ENCODE results near the gene CHSY1. TPM values are rescaled to one million over a fixed set of nuclear protein-coding genes. Genes with fewer than 3 reads are reported as not detected.

Gene CHSY1
- total and polyA plus RNA-seq, 3 donors from 2014 or later = 20.0 to 36.1 (median 31.1) TPM

DNA sequence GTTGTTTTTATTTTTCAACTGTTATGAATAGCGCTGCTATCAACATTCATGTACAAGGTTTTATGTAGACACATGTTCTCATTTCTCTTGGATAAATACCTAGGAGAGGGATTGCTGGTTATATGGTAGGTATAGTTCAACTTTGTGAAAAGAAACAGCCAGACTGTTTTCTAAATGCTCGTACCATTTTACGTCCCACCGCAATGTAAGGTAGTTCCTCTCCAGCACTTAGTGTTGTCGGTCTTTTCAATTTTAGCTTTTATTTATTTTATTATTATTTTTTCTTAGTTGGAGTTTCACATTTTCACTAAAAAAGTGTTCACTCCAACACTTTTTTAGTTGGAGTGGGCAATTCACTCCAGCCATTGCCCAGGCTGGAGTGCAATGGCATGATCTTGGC is 117.1 kb downstream of the CHSY1 start:
- Histone ChIP-seq H3K9me3 (no peaks in the 10 kb centered on the region), H3K4me3 (no peak overlapping the region), H3K36me3 (ENCODE audit: low read depth, missing control alignments) (no peaks in the 10 kb centered on the region), H3K27ac (no peak overlapping the region), H3K27me3 (no peaks in the 10 kb centered on the region), H3K4me1 (peaks cover 3% of the 10 kb centered on the region)
- DNase-seq = no peak
- WGBS, 2 donors = 97 to 98% methylated on average over 5 of the region's 5 CpGs
- TF ChIP-seq POLR2A (IDR thresholded peaks at IDR 0.05) = no peak
- TF ChIP-seq, protein P1, sequence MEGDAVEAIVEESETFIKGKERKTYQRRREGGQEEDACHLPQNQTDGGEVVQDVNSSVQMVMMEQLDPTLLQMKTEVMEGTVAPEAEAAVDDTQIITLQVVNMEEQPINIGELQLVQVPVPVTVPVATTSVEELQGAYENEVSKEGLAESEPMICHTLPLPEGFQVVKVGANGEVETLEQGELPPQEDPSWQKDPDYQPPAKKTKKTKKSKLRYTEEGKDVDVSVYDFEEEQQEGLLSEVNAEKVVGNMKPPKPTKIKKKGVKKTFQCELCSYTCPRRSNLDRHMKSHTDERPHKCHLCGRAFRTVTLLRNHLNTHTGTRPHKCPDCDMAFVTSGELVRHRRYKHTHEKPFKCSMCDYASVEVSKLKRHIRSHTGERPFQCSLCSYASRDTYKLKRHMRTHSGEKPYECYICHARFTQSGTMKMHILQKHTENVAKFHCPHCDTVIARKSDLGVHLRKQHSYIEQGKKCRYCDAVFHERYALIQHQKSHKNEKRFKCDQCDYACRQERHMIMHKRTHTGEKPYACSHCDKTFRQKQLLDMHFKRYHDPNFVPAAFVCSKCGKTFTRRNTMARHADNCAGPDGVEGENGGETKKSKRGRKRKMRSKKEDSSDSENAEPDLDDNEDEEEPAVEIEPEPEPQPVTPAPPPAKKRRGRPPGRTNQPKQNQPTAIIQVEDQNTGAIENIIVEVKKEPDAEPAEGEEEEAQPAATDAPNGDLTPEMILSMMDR (IDR thresholded peaks at IDR 0.05) = no peak
- intact Hi-C loops (cut with DNase I; ENCODE audit: low total_unique reads) = no loop called here

DNA sequence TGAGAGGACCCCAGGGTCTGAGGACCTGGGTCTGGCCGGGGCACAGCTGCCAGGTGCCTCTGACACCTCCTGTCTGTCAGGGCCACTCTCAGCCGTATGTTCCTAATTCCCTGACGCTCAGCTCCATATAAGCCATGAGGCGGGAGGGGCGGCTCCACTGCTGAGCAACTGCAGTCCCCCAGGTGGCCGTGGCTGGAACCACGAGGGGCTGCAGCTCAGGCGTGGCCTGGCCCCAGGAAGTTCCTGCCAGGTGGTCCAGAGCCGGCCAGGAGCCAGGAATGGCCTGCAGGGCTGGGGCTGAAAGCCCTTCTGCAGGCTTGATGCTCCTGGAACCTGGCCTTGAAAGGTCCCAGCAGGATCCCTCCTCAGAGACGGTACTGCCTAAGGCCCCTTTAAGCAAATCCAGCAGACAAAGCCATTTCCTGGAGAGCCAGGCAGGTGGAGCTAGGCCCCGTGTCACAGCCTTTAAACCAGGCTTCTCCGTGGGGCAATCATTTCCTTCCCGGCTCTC is 118.0 kb downstream of the CHSY1 start:
- no peak overlapping the region for H3K4me3 ChIP-seq
- no peak overlapping the region for H3K27ac ChIP-seq
- no peak for TF ChIP-seq POLR2A (IDR thresholded peaks at IDR 0.05)
- TF ChIP-seq, protein P1 (IDR thresholded peaks at IDR 0.05) = no peak
- intact Hi-C loops (cut with DNase I; ENCODE audit: low total_unique reads) = no loop called here
- H3K36me3 ChIP-seq (ENCODE audit: low read depth, missing control alignments) = no peaks in the 10 kb centered on the region
- DNase-seq = no peak
- no peaks in the 10 kb centered on the region for H3K27me3 ChIP-seq
- peaks cover 3% of the 10 kb centered on the region for H3K4me1 ChIP-seq
- WGBS, 2 donors = 73 to 88% methylated on average over 10 to 13 of the region's 13 CpGs
- H3K9me3 ChIP-seq = no peaks in the 10 kb centered on the region

DNA sequence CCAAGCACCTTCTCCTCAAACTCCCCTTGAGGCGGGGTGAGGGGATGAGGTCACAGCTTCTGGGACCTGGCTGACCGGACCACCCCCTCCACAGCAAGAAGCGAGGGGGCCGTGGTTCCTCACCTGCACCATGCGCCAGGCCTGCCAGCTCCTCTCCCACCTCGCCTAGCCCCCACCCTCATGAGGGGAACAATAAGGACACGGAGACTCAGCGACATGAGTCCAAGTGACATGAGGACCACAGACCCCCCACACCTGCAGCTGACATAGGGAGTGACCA is 118.7 kb downstream of the CHSY1 start:
- no peaks in the 10 kb centered on the region for H3K36me3 ChIP-seq (ENCODE audit: low read depth, missing control alignments)
- no peak overlapping the region for H3K27ac ChIP-seq
- no peaks in the 10 kb centered on the region for H3K27me3 ChIP-seq
- intact Hi-C loops (cut with DNase I; ENCODE audit: low total_unique reads) = no loop called here
- no peak overlapping the region for H3K4me3 ChIP-seq
- TF ChIP-seq, protein P1 (IDR thresholded peaks at IDR 0.05) = no peak
- no peak for TF ChIP-seq POLR2A (IDR thresholded peaks at IDR 0.05)
- DNase-seq = no peak
- H3K4me1 ChIP-seq = peaks cover 3% of the 10 kb centered on the region
- H3K9me3 ChIP-seq = no peaks in the 10 kb centered on the region
- 95 to 98% methylated on average over 7 to 8 of the region's 8 CpGs for WGBS, 2 donors

DNA sequence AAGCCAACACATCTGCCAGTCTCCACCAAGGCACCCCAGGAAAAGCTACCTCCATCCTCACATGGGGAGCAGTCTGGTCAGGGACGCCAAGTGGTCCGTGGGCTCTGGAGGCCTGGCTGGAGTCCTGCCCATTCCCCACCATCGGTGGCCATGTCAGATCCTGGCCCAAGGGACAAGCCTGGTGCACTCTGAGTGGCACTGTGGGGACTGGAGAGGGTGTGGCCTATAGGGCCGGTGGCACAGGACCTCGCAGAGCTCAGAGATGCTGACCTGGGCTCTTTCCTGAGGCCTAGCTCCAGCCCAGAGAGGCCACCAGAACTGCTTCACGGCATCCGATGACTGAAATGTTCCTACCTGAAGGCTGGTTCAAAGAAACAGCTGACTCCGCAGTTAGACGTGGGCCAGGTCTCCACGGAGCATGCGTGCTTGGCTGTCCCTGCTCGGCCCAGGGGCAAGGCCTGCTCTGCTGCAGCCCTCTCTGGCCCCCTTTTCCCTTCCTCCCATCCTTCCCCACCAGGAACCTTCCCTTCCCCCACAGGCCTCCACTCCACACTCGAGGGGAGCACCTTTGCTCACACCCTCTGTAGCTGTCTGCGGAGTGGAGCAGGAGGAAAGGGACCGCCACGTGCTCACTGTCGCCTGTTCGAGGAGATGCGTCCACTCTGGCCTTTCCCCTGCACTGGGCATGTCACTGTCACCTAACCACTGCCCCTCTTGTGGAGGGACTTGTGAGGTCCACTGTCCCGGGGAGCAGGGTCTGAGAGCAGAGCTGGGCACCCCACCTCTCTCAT is 119.3 kb downstream of the CHSY1 start:
- no peak overlapping the region for H3K27ac ChIP-seq
- WGBS, 2 donors = 92 to 93% methylated on average over 15 to 20 of the region's 20 CpGs
- TF ChIP-seq, protein P1 (IDR thresholded peaks at IDR 0.05) = no peak
- TF ChIP-seq POLR2A (IDR thresholded peaks at IDR 0.05) = no peak
- H3K36me3 ChIP-seq (ENCODE audit: low read depth, missing control alignments) = no peaks in the 10 kb centered on the region
- no peak for DNase-seq
- H3K4me3 ChIP-seq = no peak overlapping the region
- intact Hi-C loops (cut with DNase I; ENCODE audit: low total_unique reads) = no loop called here
- H3K27me3 ChIP-seq = no peaks in the 10 kb centered on the region
- H3K4me1 ChIP-seq = peaks cover 6% of the 10 kb centered on the region
- no peaks in the 10 kb centered on the region for H3K9me3 ChIP-seq

Measured in testis (tissue), 3 donors.